ENCODE data around the gene ATAD1. TPM values are rescaled to one million over a fixed set of nuclear protein-coding genes. Genes with fewer than 3 reads are reported as not detected.

The ATAD1 gene
- total and polyA plus RNA-seq, 9 of the 15 experiments (the other 6 are each of a cell fraction or from before 2014, with no cell fraction given), result 11.3 to 33.8 (median 27.3) TPM

GRCh38 chr10:87862679-87863052, 44.6 kb upstream of the ATAD1 start:
- Histone ChIP-seq H3K9ac (ENCODE audit: insufficient read depth in 1 of 2, low read depth in 2 of 2, low read length in 2 of 2) (peak overlapping the region; percentile 78 to 89), H3K36me3 (ENCODE audit: control insufficient read depth, insufficient read depth, low read length) (0 out of 3 replicates have a peak, but pooled peaks cover 2% of the 10 kb centered on the region), H3K79me2 (ENCODE audit: control insufficient read depth, insufficient read depth, low read length) (peaks cover 41% of the 10 kb centered on the region), H2AFZ (ENCODE audit: low read depth, low read length) (peak overlapping the region; percentile 98), H3K4me3 (peak overlapping the region; percentile 88), H3K27ac (ENCODE audit: extremely low read depth, low read depth, low read length) (peak overlapping the region; percentile 79), H3K9me3 (replicated peaks; ENCODE audit: control insufficient read depth, insufficient read depth, low read depth, low read length) (no peaks in the 10 kb centered on the region), H3K9me1 (ENCODE audit: control insufficient read depth, insufficient read depth, low read length) (no peaks in the 10 kb centered on the region), H3K4me2 (ENCODE audit: insufficient read depth, low read length) (peak overlapping the region; percentile 88), H4K20me1 (replicated peaks; ENCODE audit: control insufficient read depth, insufficient read depth, low read length) (peaks cover 11% of the 10 kb centered on the region; the same call in 1 of the 2 replicates), H3K27me3 (ENCODE audit: control insufficient read depth in 2 of 2, insufficient read depth in 2 of 2, low read length in 2 of 2) (no peaks in the 10 kb centered on the region), H3K4me1 (replicated peaks in 1 of 2; ENCODE audit: control insufficient read depth in 2 of 2, insufficient read depth in 2 of 2, low read length in 2 of 2) (peaks cover 3 to 11% of the 10 kb centered on the region in 2 experiments; a peak in 4 of 5 replicates)
- no peak for FAIRE-seq
- under 1% methylated on average over 21 of the region's 21 CpGs for WGBS (ENCODE audit: insufficient coverage, low coverage, missing lambda C conversion rate)
- intact Hi-C loops (cut with micrococcal nuclease) (loop anchor here (5.0 kb wide), 2 partner anchors 45 to 525 kb away; partner anchors contain the start of gene ATAD1), in situ Hi-C loops (cut with MboI) (loop anchor here (25.0 kb wide), 1 partner anchor 225 kb away; no protein-coding TSS in a partner anchor)
- ChIA-PET CTCF (ENCODE audit: low intra/inter-chr PET ratio) (no interaction called here), POLR2A (interaction anchor here (0.6 to 1.6 kb wide), 10 partner anchors 10 to 248 kb away, joined by 3 to 5 read pairs (median 4); no protein-coding TSS in a partner anchor)
- ATAC-seq, result peak; percentile 1; the same call in 2 of the 3 replicates
- TF ChIP-seq KDM5B (IDR thresholded peaks at IDR 0.05; ENCODE audit: insufficient replicate concordance, low read depth, low read length) (no peak), NEUROD1 (IDR thresholded peaks at IDR 0.05; ENCODE audit: borderline replicate concordance, low read depth, low read length, partially characterized antibody) (no peak), ZNF431 (CRISPR knock-in tag; IDR thresholded peaks at IDR 0.05) (peak; percentile 7; the same call in 1 of the 2 replicates), SUPT5H (IDR thresholded peaks at IDR 0.05) (no peak), RNF2 (IDR thresholded peaks at IDR 0.05) (0 out of 2 replicates have a peak, but pooled peaks have one; percentile 2), ZNF592 (IDR thresholded peaks at IDR 0.05) (no peak), NR0B1 (IDR thresholded peaks at IDR 0.05; ENCODE audit: partially characterized antibody) (no peak), ATF7 (IDR thresholded peaks at IDR 0.05) (0 out of 2 replicates have a peak, but pooled peaks have one; percentile 3), ZNF121 (CRISPR knock-in tag; conservative IDR thresholded peaks at IDR 0.05) (no peak), SAP30 (IDR thresholded peaks at IDR 0.05; ENCODE audit: borderline replicate concordance, insufficient read depth, low read depth, low read length, poor library complexity, severe bottlenecking) (peak; percentile 26), EHMT2 (IDR thresholded peaks at IDR 0.05) (no peak), NELFE (IDR thresholded peaks at IDR 0.05; ENCODE audit: insufficient read depth, insufficient read length) (no peak), XRCC3 (IDR thresholded peaks at IDR 0.05) (no peak), E2F4 (CRISPR knock-in tag; IDR thresholded peaks at IDR 0.05; ENCODE audit: low read depth) (0 out of 2 replicates have a peak, but pooled peaks have one; percentile 17)
- no TSS peak for BruUV-seq (replicated peaks)
- peak in 3 of 4 experiments; percentile 4 to 29 (median 22) for DNase-seq (ENCODE audit: extremely low read depth in 1 of 4, low spot score in 3 of 4)
